Duodenal mucosa (tissue), 2 donors: ENCODE data around the gene LEPROT.

ENCODE experiments used
- H3K27ac ChIP-seq: one replicate; pipeline ENCODE4 v1.7.0; 2013; ENCODE audit warnings: low read depth, low read length
- H3K27me3 ChIP-seq, 2 donors: one replicate each; pipeline ENCODE4 v1.7.0; 2013; ENCODE audit warnings: low read length in 2 of 2, control low read depth in 1 of 2; ENCODE audit not compliant: insufficient read depth in 2 of 2, control insufficient read depth in 1 of 2
- H3K36me3 ChIP-seq, 2 donors: one replicate each; pipeline ENCODE4 v1.7.0; 2013; ENCODE audit warnings: low read length in 2 of 2, control low read depth in 1 of 2; ENCODE audit not compliant: insufficient read depth in 2 of 2, control insufficient read depth in 1 of 2
- H3K4me1 ChIP-seq, 2 donors: one replicate each; pipeline ENCODE4 v1.7.0; 2013; ENCODE audit warnings: low read length in 2 of 2, control low read depth in 1 of 2; ENCODE audit not compliant: insufficient read depth in 2 of 2, control insufficient read depth in 1 of 2
- H3K4me3 ChIP-seq, 2 donors: one replicate each; pipeline ENCODE4 v1.7.0; 2013; ENCODE audit warnings: low read length in 2 of 2, low read depth in 1 of 2
- H3K9ac ChIP-seq, 2 donors: one replicate each; pipeline ENCODE4 v1.7.0; 2013; ENCODE audit warnings: low read length in 2 of 2, low read depth in 1 of 2
- H3K9me3 ChIP-seq, 2 donors: one replicate each; pipeline ENCODE4 v1.7.0; 2013; ENCODE audit warnings: low read length in 2 of 2, control low read depth in 1 of 2; ENCODE audit not compliant: control insufficient read depth in 1 of 2

Gene LEPROT

DNA sequence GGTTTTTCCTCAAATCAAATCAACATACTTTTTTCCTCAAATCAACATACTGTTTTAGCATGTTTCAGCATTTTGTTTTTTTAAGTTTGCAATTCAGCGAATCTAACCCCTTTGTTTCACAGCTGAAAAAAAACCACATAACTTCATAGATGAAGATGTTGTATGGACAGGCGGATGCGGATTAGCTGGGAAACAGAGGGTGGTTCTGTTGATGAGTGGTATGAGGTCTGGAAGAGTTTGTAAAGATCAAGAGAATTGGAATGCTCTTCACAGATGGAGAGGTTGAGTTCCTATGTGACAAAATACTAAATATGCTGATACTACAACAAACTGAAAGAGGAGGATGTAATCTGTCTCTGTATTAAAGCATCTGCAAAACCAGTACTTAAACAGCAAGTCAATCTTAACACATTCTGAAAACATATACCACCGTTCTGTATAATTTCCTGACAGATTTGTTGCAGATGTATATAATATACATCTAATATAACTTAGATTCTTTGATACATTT, 10.6 kb upstream of the LEPROT start:
- Histone ChIP-seq H3K36me3 (no peaks in the 10 kb centered on the region), H3K27me3 (no peaks in the 10 kb centered on the region), H3K27ac (no peak overlapping the region), H3K4me1 (no peaks in the 10 kb centered on the region), H3K4me3 (no peak overlapping the region), H3K9me3 (no peaks in the 10 kb centered on the region), H3K9ac (no peak overlapping the region)

DNA sequence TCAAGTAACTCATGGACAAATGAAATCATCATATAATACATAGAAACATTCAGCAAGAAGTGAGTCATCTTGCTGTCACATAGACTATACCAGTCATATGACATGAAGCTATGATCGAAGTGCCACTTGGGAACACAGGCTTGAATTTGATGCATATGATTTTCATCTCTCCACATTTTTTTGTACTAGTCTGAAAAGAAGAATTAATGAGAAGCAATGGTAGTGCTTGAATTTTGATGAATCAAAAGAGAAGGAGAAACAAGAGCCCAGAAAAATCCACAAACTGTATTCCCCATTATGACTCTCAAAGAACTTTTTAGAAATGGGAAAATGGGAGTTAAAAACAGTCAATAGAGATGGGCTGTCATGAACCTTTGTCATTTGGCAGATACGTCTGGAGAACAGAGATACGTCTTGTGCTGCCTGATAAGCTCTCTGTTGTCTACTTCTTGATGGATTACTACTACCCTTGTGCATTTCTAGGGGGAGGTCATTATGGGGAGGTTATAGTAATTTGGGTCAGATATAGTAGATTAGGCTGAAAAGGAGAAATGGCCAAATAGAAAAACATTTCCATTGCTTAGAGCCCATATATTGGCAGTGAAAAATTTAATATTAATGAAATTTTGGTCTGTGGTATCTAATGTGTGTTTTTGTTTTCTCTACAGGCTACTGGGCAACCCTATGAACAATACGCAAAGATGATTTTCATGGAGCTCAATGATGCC, 8.0 kb upstream of the LEPROT start:
- H3K9me3 ChIP-seq: no peaks in the 10 kb centered on the region
- no peaks in the 10 kb centered on the region for H3K36me3 ChIP-seq
- no peaks in the 10 kb centered on the region for H3K27me3 ChIP-seq
- H3K4me1 ChIP-seq: no peaks in the 10 kb centered on the region
- no peak overlapping the region for H3K27ac ChIP-seq
- H3K9ac ChIP-seq: no peak overlapping the region
- H3K4me3 ChIP-seq: no peak overlapping the region

DNA sequence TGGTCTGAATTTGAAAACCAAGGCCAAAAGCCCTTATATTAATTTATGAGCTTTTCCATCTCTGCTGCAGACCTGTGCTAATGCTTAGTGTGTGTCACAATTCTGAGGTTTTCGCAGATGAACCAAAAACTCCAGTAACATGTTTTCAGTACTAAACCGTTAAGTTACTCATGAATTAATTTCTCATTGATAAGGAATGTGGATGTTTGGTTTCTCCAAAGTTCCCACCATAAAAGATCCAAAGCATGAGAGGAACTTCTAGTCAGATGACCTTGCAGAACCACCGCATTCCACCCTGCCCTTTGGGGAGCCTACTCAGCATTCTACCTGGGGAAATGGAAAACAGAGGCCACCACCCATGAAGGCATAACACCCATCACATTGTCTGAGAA, 7.5 kb upstream of the LEPROT start:
- no peaks in the 10 kb centered on the region for H3K27me3 ChIP-seq
- no peaks in the 10 kb centered on the region for H3K9me3 ChIP-seq
- no peak overlapping the region for H3K4me3 ChIP-seq
- no peak overlapping the region for H3K9ac ChIP-seq
- H3K4me1 ChIP-seq: no peaks in the 10 kb centered on the region
- H3K36me3 ChIP-seq: no peaks in the 10 kb centered on the region
- H3K27ac ChIP-seq: no peak overlapping the region

- H3K27ac ChIP-seq: no peak overlapping the region
- no peak overlapping the region for H3K9ac ChIP-seq
- H3K27me3 ChIP-seq: no peaks in the 10 kb centered on the region
- no peak overlapping the region for H3K4me3 ChIP-seq
- H3K4me1 ChIP-seq: peaks cover 1 to 5% of the 10 kb centered on the region in 2 donors
- H3K36me3 ChIP-seq: no peaks in the 10 kb centered on the region
- H3K9me3 ChIP-seq: no peaks in the 10 kb centered on the region
These were observed 5.9 kb upstream of the LEPROT start for GRCh38 chr1:65414538-65414937.

DNA sequence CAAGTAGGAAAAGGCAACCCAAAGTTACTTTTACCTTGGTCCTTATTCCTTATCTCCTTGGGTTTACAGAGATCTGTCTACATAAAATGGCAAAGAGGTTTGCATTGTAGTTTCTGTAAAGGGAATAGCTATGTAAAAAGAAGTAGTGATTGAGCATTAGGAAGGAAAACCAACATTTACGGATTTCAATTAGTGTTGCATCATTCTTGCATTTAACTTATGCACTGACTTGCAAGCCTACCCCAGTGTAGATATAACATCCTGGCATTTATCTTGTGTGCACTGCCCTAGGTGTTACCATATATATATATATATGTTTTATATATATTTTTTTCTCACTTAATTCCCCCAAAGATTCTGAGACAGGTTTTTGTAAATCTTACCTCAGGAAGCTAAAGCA, 3.7 kb upstream of the LEPROT start:
- H3K36me3 ChIP-seq: no peaks in the 10 kb centered on the region
- no peak overlapping the region for H3K4me3 ChIP-seq
- peaks cover 4 to 8% of the 10 kb centered on the region in 2 donors for H3K4me1 ChIP-seq
- no peaks in the 10 kb centered on the region for H3K9me3 ChIP-seq
- H3K9ac ChIP-seq: no peak overlapping the region
- H3K27ac ChIP-seq: no peak overlapping the region
- no peaks in the 10 kb centered on the region for H3K27me3 ChIP-seq

DNA sequence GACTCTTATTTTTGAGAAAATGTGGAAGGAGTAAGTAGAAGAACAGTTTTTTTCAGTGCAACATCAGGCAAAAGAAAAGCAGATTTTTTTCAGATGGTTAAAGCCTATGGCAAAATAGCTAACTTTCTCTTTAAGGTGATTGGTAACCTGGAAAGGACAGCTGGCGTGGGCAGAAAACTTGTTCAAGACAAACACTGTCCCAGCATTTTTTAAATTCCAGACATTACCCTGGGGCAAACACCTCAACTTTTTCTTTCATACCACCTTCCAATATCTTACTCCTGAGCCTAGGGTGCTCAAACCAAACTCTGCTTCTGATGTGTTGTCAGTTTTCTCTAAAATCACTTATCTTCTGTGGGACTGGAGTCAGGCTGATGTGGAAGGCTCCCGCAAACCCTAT, 2.7 kb upstream of the LEPROT start:
- H3K4me1 ChIP-seq: peaks cover 14 to 17% of the 10 kb centered on the region in 2 donors
- H3K27ac ChIP-seq: no peak overlapping the region
- H3K27me3 ChIP-seq: no peaks in the 10 kb centered on the region
- no peak overlapping the region for H3K4me3 ChIP-seq
- no peaks in the 10 kb centered on the region for H3K9me3 ChIP-seq
- H3K36me3 ChIP-seq: no peaks in the 10 kb centered on the region
- no peak overlapping the region for H3K9ac ChIP-seq

DNA sequence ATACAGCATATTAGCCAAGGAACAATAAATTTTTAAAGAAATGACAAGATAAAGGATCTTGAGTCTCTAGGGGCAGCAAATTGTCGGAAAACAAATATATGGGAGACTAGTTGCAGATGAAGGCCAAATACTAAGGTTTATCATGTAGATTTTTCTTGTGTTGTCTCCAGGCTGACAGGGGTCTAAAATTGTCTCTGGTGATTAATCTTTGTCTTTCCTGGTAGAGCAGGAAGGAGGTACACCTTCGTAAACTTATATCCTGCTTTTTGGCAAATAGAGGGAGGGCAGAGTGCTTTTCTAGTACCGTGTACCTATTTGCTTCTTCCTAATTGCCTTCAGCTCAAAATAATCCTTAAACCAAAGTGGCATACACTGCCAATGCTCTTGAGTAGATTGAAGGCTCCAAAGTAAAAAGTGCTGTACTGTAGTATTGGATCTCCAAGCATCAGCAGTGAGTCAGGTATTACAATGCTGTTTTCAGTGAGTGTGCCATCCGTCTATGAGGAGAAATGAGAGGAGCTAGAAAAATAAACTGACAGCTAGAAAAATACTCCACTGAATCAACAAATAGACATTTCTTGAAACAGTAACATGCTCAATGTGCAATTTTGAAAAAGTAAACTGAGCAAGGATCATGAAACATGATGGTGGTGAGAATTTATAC, 1.8 kb upstream of the LEPROT start:
- H3K9me3 ChIP-seq: no peaks in the 10 kb centered on the region
- no peak overlapping the region for H3K27ac ChIP-seq
- no peak overlapping the region for H3K9ac ChIP-seq
- no peaks in the 10 kb centered on the region for H3K36me3 ChIP-seq
- no peaks in the 10 kb centered on the region for H3K27me3 ChIP-seq
- H3K4me1 ChIP-seq: peaks cover 17 to 25% of the 10 kb centered on the region in 2 donors
- no peak overlapping the region for H3K4me3 ChIP-seq

DNA sequence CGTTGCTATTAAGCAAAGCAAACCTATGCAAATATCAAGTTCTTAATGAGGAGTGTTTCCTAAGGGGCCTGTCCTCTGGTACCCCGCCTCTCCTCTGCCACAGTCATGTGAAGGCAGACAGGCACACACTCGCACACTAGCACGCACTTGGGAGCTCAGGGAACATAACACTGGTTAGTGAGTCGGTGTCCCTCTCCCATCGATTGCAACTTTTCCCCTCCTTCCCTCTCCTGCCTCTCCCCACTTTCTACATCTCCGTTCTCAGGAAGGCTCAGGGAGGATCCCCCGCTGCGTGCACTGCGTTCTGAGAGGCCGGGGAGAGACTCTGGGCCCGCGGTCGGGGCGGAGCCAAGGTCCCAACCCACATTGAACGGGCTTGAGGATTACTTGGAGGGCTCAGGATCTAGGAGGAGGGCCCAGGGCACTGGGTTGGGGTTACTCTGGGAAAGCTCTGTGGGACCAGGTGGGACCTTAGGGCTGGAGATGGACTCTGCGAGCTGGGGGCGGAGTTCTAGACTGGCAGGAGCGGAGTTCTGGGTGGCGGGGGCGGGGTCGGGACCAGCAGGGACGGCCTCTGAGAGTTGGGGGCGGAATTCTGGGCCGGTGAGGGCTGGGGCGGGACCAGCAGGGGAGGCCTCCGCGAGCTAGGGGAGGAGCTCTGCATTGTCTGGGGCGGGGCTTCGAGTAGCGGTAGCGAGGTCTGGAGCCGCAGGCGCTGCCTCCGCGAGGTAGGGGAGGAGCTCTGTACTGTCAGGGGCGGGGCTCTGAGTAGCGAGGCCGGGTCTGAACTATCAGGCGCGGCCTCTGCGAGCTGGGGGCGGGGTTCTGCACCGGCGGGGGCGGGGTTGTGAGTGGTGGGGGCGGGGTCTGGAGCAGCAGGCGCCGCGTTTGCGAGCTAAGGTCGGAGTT, 533 bp upstream of the LEPROT start:
- Histone ChIP-seq H3K4me3 (peak overlapping the region; percentile 81 to 92), H3K27ac (peak overlapping the region; percentile 90), H3K36me3 (no peaks in the 10 kb centered on the region), H3K4me1 (peaks cover 17 to 25% of the 10 kb centered on the region in 2 donors), H3K9ac (peak overlapping the region; percentile 86 to 87), H3K9me3 (no peaks in the 10 kb centered on the region), H3K27me3 (no peaks in the 10 kb centered on the region)

DNA sequence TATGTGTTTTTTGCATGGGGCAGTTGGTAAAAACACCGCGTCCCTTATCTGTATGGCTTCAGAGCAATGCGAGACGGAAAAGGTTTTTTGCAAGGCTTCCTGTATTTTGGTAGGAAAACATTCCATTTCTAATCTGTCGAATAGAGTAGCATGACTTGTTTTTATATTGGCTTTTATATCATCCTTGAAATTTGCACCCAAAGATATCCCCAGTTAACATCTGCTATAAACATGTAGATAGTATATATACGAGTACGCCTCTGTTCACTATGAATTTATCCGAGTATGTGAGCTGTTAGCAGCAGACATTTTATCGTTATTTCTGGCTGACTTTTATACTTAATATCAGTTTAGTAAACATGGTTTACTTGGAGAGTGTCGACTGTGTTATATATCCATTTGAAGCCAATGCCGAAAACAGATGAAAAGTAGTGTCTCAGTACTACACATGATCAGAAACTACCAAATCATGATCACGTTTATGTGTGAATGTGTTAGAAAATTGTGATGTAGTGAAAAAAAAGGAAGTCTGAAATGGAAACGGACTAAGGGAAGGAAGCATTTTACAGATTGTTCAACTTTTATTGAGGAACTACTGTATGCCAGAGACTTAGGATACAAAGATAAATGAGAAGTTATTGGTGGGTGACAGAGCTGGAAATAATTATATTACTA, 1.0 kb downstream of the LEPROT start:
- Histone ChIP-seq H3K27me3 (no peaks in the 10 kb centered on the region), H3K36me3 (peaks cover 11 to 15% of the 10 kb centered on the region in 2 donors), H3K9me3 (no peaks in the 10 kb centered on the region), H3K4me1 (peaks cover 17 to 25% of the 10 kb centered on the region in 2 donors), H3K27ac (peak overlapping the region; percentile 92), H3K4me3 (peak overlapping the region; percentile 85 to 97), H3K9ac (peak overlapping the region; percentile 88 to 91)
